NCI-H2227 (cell line): ENCODE results near the gene DSG2.
"Not testable (repeated sequence)": the region's sequence is repeated elsewhere in the genome, so short reads cannot be mapped to it uniquely, and the experiment has no call there.

ENCODE experiments used
- DNase-seq: peaks from one replicate; lab custom pipeline; 2025; ENCODE audit not compliant: unreplicated experiment; lab: John Stamatoyannopoulos, UW

Gene DSG2

DNA sequence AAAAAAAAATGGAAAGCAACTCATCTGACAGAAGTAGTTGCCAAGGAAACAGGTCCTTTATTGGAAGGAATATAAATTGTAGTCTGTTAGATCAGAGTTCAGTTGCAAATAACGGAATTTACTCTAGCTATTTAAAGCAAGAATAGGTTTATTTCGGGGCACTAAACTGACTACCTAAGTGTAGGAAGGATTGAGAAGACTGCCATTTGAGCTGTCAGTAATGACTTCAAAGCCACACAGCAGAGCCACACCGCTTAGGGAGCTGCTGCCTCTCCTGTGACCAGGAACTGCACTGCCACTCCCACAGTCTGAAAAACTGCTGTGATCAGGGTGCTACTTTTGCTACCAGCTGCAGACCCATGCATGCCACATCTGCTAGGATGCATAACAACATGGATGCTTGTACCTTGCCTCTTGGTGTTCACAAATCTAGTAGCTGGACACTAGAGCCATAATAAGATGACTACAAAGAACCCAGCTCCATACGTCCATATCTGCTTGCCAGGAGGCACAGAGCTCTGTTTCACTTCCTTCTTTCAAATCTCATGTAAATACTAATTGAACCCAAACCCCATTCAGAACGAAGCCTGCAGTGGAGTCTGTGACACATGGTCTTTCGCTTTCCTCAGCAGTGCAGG is 2.2 kb downstream of the DSG2 start:
- no peak for DNase-seq

GRCh38 chr18:31503011-31503410 is 5.0 kb downstream of the DSG2 start:
- DNase-seq = no peak

- DNase-seq = no peak
These were observed 6.6 kb downstream of the DSG2 start for GRCh38 chr18:31504455-31505147.

DNA sequence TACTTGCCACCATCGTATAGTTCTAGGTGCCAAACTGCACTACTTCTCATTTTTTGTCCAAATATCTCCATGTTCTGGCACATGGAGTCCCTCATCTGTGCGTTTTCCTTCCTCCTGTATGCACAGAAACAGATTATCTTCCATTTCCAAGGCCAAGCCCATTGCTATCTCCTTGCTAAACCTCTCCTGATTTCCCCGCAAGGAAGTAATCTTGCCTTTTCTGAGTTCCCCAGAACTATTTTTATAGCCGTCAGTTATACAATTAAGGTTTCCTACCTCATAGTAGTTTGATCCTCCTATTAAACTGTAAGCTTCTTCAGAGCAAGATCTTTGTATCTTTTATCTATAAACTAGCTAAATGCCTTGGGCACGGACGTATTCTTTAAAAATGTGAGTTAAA is 7.2 kb downstream of the DSG2 start:
- DNase-seq = no peak

- no peak for DNase-seq
These were observed 8.2 kb downstream of the DSG2 start for GRCh38 chr18:31506024-31506742.

DNA sequence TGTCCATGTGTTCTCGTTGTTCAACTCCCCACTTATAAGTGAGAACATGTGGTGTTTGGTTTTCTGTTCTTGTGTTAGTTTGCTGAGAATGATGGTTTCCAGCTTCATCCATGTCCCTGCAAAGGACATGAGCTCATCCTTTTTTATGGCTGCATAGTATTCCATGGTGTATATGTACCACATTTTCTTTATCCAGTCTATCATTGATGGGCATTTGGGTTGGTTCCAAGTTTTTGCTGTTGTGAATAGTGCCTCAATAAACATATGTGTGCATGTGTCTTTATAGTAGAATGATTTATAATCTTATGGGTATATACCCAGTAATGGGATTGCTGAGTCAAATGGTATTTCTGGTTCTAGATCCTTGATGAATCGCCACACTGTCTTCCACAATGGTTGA is 9.1 kb downstream of the DSG2 start:
- DNase-seq = not testable (repeated sequence)

DNA sequence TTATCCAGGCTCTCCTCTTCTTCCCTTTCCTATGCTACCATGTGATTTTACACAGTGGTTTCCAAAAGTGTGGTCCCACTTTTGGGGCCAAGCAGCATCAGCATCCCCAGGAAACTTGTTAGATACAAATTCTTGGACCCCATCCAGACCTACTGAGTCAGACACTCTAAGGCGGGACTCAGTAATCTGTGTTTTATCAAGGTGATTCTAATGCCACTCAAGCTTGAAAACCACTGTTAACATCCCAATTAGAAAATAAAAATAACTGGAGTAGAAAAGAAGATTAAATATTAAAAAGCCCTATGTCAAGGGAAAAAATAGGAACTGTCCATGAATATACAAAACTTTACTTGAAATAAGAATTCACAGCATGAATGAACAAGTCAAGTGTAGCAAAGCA is 10.8 kb downstream of the DSG2 start:
- DNase-seq = no peak

DNA sequence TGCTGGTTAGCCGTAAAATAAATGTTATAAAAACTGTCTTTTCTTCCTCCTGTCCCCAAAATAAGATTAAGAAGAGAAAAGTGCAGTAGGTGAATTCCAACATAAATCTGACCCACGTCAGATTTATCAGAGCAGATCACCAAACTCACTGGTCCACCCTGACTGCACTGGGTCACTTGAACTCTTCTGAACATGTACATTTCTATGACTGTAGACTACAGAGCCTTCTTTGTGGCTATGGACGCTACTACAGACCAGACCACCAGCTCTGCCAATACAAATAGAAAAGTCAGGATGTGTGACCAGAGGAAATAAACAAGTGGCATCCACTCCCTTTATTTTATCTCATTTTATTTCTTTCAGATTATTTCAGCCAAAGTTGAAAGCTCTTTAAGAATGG is 11.6 kb downstream of the DSG2 start:
- DNase-seq = no peak

DNA sequence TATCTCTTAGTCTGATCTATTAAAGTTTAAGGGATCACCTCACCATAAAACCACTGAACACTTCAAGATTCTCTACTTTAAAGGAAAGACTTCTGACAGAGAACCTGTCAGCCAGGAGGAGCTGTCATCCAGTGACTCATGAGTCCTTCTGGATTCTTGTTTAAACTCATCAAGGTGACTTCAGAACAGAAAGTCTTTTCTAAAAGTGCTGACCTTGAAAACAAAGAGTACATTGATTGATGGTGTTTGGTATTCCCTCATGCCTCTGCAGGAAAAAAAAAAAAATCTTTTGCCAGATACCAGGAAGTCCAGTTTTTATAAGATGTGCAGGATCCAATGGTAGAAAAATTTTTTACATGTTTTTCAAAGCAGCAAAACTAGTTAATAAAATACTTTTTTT is 12.3 kb downstream of the DSG2 start:
- DNase-seq = no peak

GRCh38 chr18:31511098-31511497 is 13.1 kb downstream of the DSG2 start:
- no peak for DNase-seq

- no peak for DNase-seq
These were observed 14.3 kb downstream of the DSG2 start for GRCh38 chr18:31512203-31512764.

GRCh38 chr18:31513189-31513935 is 15.4 kb downstream of the DSG2 start:
- DNase-seq = no peak

GRCh38 chr18:31516437-31516836 is 18.5 kb downstream of the DSG2 start:
- DNase-seq = peak; percentile 18

DNA sequence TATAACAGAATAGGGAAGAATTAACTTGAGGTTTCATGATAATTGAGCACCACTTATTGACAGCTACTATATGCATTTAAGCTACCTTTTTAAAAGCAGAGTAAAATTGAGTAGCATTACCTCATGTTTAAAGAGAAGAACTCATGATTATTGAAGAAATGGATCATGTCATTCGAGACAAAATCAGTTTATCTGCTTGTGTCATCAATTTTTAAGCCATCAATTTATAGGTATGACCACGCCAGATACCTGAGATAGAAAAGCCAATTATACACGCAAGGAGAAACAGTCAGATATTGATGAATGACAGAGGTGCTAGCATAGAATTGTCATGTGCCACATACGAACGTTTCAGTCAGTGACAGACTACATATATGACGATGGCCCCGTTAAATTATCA is 28.4 kb downstream of the DSG2 start:
- no peak for DNase-seq

- no peak for DNase-seq
These were observed 35.3 kb downstream of the DSG2 start for GRCh38 chr18:31533236-31533635.

DNA sequence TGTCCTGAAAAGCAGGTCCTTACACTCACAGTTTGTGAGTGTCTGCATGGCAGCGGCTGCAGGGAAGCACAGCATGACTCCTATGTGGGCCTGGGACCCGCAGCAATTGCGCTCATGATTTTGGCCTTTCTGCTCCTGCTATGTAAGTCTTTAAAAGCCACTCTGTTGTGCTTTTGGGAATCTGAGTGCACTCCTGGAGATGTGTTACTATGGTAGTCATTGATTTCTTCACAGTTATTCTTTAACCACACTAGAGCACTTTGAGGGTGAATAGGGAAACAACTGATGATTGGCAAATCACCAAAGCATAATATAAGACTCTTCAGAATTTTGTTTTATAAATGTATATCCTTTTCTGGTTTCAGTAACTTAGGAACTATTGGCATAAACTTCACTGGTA is 40.9 kb downstream of the DSG2 start:
- DNase-seq = no peak

- no peak for DNase-seq
These were observed 48.5 kb downstream of the DSG2 start for GRCh38 chr18:31546476-31546875.

DNA sequence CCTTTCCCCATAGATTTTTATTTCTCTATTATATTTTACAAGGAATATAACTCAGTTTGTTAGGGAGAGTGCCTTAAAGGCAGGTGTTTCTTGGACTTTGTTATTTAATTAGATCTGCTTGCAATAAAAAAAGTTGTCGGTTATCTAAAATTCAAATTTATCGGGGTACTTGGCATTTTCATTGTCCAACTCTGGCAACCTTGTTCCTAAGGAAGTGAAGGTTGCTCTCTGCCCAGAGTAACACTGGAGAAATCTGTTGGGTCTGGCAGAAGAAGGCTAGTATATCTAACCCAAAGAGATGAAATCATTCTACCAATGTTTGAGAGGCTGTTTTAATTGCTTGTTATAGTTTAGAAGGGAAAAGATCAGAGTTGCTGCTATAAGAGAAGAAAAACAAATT is 50.9 kb downstream of the DSG2 start:
- no peak for DNase-seq

DNA sequence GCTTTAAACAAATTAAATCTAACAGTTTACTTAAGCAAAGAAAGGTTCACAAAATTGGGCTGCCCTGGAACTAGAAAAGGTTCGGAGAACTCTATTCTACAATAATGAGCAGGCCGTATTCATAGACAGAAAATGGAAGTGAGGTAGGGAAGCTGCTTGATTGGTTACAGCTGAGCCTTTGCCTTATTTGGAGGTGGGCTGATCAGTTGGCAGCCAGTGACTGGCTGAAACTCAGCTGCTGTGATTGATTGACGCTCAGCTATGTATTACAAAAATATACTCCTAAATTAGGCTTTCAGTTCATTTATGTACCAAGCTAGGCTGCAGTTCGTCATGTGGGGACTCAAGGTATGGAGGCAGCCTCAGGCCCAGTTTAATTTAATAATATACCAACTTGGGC is 51.4 kb downstream of the DSG2 start:
- DNase-seq = no peak

GRCh38 chr18:31551883-31552282 is 53.9 kb downstream of the DSG2 start:
- no peak for DNase-seq

DNA sequence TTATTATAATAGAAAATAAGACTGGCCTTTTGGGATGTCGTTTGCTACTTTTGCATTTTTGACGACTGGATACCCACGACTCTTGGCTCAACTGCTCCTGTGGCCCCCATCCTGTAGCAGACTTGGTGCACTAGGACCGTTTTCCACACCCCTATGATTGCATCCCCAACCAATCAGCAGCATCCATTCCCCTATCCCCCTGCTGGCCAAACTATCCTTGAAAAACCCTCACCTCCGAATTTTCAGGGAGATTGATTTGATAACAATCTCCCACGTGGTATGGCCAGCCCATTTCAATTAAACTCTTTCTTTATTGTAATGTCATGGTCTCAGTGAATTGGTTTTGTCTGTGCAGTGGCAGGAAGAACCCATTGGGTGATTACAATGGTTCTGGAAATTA is 55.8 kb downstream of the DSG2 start:
- DNase-seq = peak; percentile 13
